ENCODE measurements around the gene CD1B.

GRCh38 chr1:158328426-158328825 is 2.9 kb downstream of the CD1B start:
- no peak for TF ChIP-seq MAX (IDR thresholded peaks at IDR 0.05)
- TF ChIP-seq CTCF (IDR thresholded peaks at IDR 0.05; ENCODE audit: low read depth, low read length, missing input control): no peak
- TF ChIP-seq TAF1 (conservative IDR thresholded peaks at IDR 0.05): no peak
- TF ChIP-seq YY1 (IDR thresholded peaks at IDR 0.05): no peak
- TF ChIP-seq GABPA (IDR thresholded peaks at IDR 0.05 in 1 of 2, conservative IDR thresholded peaks at IDR 0.05 in 1 of 2): no peak
- no peak for TF ChIP-seq JUND (IDR thresholded peaks at IDR 0.05)
- no peak for TF ChIP-seq ZBTB33 (IDR thresholded peaks at IDR 0.05)
- no peak for TF ChIP-seq REST (IDR thresholded peaks at IDR 0.05)
- TF ChIP-seq RAD21 (IDR thresholded peaks at IDR 0.05): no peak
- TF ChIP-seq HNF4A (conservative IDR thresholded peaks at IDR 0.05): no peak
- TF ChIP-seq FOXA2 (IDR thresholded peaks at IDR 0.05): no peak
- TF ChIP-seq ATF3 (IDR thresholded peaks at IDR 0.05): no peak

Data from liver (tissue), 3 donors.